Articular chondrocyte of knee joint (primary cell): Measurements from ENCODE around the gene IRAK2. TPM values are rescaled to one million over a fixed set of nuclear protein-coding genes. Genes with fewer than 3 reads are reported as not detected.

Source experiments
- small RNA-seq: library from RNA; depleted of rRNA; stranded (forward); fragments of <200 nt; gene quantifications from one replicate; pipeline ENCODE3, GENCODE V24; 2012
- total RNA-seq: library from RNA; depleted of rRNA; stranded (reverse); fragments of >200 nt; gene quantifications from 2 replicates; pipeline ENCODE4 v1.2.3, GENCODE V29; 2012

Gene IRAK2
- 3.7 and 7.9 TPM in 2 replicates for total RNA-seq

GRCh38 chr3:10164546-10165393 is at the start of gene IRAK2:
IRAK2 (plus strand) TSS chr3:10164919; CDS start chr3:10164955, 36 bp downstream.

GRCh38 chr3:10115326-10116137 is 49.2 kb upstream of the IRAK2 start, which contains the start of gene BRK1:
BRK1 (plus strand) TSS chr3:10115675; CDS start chr3:10115702, 27 bp downstream.

GRCh38 chr3:10248184-10248983 is 83.7 kb downstream of the IRAK2 start, which contains the start of gene TATDN2:
TATDN2 (plus strand) TSS chr3:10248459; CDS start chr3:10249201, 742 bp downstream.

GRCh38 chr3:10292505-10293419 is 128.0 kb downstream of the IRAK2 start, which contains the start of gene GHRL:
GHRL (minus strand) TSS chr3:10292947; CDS start chr3:10290180, 2,767 bp downstream.

Small RNA genes within 50 kb of the gene (small RNA-seq; reads per million reads assigned to genes)
- gene RF02126 = not detected

Other genes with a start within 250 kb of the IRAK2 start
- gene IL17RC, start 247.8 kb upstream of the IRAK2 start, total RNA-seq = 41.4 and 51.8 TPM in 2 replicates
- gene CRELD1, start 231.1 kb upstream of the IRAK2 start, total RNA-seq = 14.1 and 20.8 TPM in 2 replicates
- 4.6 and 5.5 TPM in 2 replicates for gene PRRT3, start 212.5 kb upstream of the IRAK2 start, total RNA-seq
- gene EMC3, start 178.1 kb upstream of the IRAK2 start, total RNA-seq = 92.4 and 101 TPM in 2 replicates
- gene FANCD2, start 138.5 kb upstream of the IRAK2 start, total RNA-seq = 6.7 and 19.5 TPM in 2 replicates
- gene FANCD2OS, start 56.7 kb upstream of the IRAK2 start, total RNA-seq = not detected in 2 replicates
- gene BRK1, start 49.2 kb upstream of the IRAK2 start, total RNA-seq = 130 and 134 TPM in 2 replicates
- gene VHL, start 23.1 kb upstream of the IRAK2 start, total RNA-seq = 33.5 and 40.1 TPM in 2 replicates
- 19.5 and 20.5 TPM in 2 replicates for gene TATDN2, start 83.5 kb downstream of the IRAK2 start, total RNA-seq
- gene GHRL, start 128.0 kb downstream of the IRAK2 start, total RNA-seq = 0.52 TPM in 1 of 2 replicates, not detected in the other
- 170 and 203 TPM in 2 replicates for gene SEC13, start 156.2 kb downstream of the IRAK2 start, total RNA-seq